HEK293 (cell line): ENCODE data around the gene NSD1.

Experiments
- CTCF ChIA-PET: fragments of 350-600 bp; formaldehyde crosslinking; extraction: SDS; loops from one replicate; lab custom pipeline; 2021; ENCODE audit warnings: antibody characterized with exemption; lab: Yijun Ruan, JAX
- POLR2A ChIA-PET: fragments of 300-600 bp; formaldehyde crosslinking; extraction: SDS; loops from one replicate; lab custom pipeline; 2020; ENCODE audit warnings: antibody characterized with exemption, inconsistent platforms; lab: Yijun Ruan, JAX
- H3K27ac ChIP-seq: fragments of 200-500 bp; sonication (Bioruptor generic); 2 replicates; pipeline ENCODE4 v1.5.1; 2014; ENCODE audit warnings: low read depth, low read length, control low read depth, inconsistent platforms; ENCODE audit errors: extremely low read depth
- H3K36me3 ChIP-seq, 2 experiments: fragments of 200-500 bp in 1 of 2; sonication (Bioruptor generic) in 1 of 2; 1 replicate in 1 of 2; 2 replicates in 1 of 2; pipeline ENCODE4 v1.5.1; 2014 to 2017; ENCODE audit warnings: inconsistent platforms in 2 of 2, low read length in 2 of 2; ENCODE audit not compliant: control insufficient read depth in 2 of 2, insufficient read depth in 1 of 2
- H3K4me1 ChIP-seq: fragments of 200-500 bp; sonication (Bioruptor generic); 2 replicates; pipeline ENCODE4 v1.5.1; 2014; ENCODE audit warnings: mild to moderate bottlenecking, low read length, inconsistent platforms; ENCODE audit not compliant: control insufficient read depth, insufficient read depth
- H3K4me3 ChIP-seq: 2 replicates; pipeline ENCODE4 v1.5.1; 2011; ENCODE audit warnings: low read depth, mild to moderate bottlenecking, control low read depth, low read length, moderate library complexity
- H3K9me3 ChIP-seq: fragments of 200-500 bp; sonication (Bioruptor generic); 2 replicates; pipeline ENCODE4 v1.5.1; 2014; ENCODE audit warnings: low read depth, low read length, inconsistent platforms; ENCODE audit not compliant: control insufficient read depth, insufficient read depth
- CTCF ChIP-seq: fragments of 450-650 bp; formaldehyde crosslinking; IDR thresholded peaks from 2 replicates; pipeline ENCODE4 v1.5.1; 2016; ENCODE audit warnings: missing biosample characterization, missing genetic modification characterization
- HOXA7 ChIP-seq: sonication (generic); formaldehyde crosslinking; IDR thresholded peaks from 2 replicates; pipeline ENCODE4 v1.8.1; 2022; ENCODE audit warnings: missing genetic modification reagents, borderline replicate concordance
- HOXC10 ChIP-seq: sonication (generic); formaldehyde crosslinking; IDR thresholded peaks from 2 replicates; pipeline ENCODE4 v1.8.1; 2023; ENCODE audit warnings: mild to moderate bottlenecking, missing genetic modification reagents
- KLF8 ChIP-seq: fragments of 450-650 bp; formaldehyde crosslinking; IDR thresholded peaks from 2 replicates; pipeline ENCODE4 v1.5.1; 2016; ENCODE audit warnings: missing biosample characterization, missing genetic modification characterization
- MEIS1 ChIP-seq: sonication (generic); formaldehyde crosslinking; IDR thresholded peaks from 2 replicates; pipeline ENCODE4 v1.8.1; 2022; ENCODE audit warnings: missing genetic modification reagents, mild to moderate bottlenecking, borderline replicate concordance
- PRDM4 ChIP-seq: fragments of 450-650 bp; formaldehyde crosslinking; IDR thresholded peaks from 2 replicates; pipeline ENCODE4 v1.5.1; 2017; ENCODE audit warnings: missing biosample characterization, missing genetic modification characterization
- SALL2 ChIP-seq: fragments of 450-650 bp; formaldehyde crosslinking; IDR thresholded peaks from 2 replicates; pipeline ENCODE4 v1.5.0; 2017; ENCODE audit warnings: missing biosample characterization, mild to moderate bottlenecking, missing genetic modification characterization, borderline replicate concordance
- ZBTB1 ChIP-seq: fragments of 450-650 bp; formaldehyde crosslinking; IDR thresholded peaks from 2 replicates; pipeline ENCODE4 v1.5.1; 2016; ENCODE audit warnings: missing biosample characterization, missing genetic modification characterization
- ZNF132 ChIP-seq: fragments of 450-650 bp; formaldehyde crosslinking; IDR thresholded peaks from 2 replicates; pipeline ENCODE4 v1.5.1; 2017; ENCODE audit warnings: missing biosample characterization, missing genetic modification characterization, borderline replicate concordance
- ZNF16 ChIP-seq: fragments of 450-650 bp; formaldehyde crosslinking; IDR thresholded peaks from 2 replicates; pipeline ENCODE4 v1.5.1; 2016; ENCODE audit warnings: low read depth, missing biosample characterization, missing genetic modification characterization
- ZNF169 ChIP-seq: fragments of 450-650 bp; formaldehyde crosslinking; IDR thresholded peaks from 2 replicates; pipeline ENCODE4 v1.5.1; 2016; ENCODE audit warnings: missing biosample characterization, missing genetic modification characterization
- ZNF202 ChIP-seq: fragments of 450-650 bp; formaldehyde crosslinking; IDR thresholded peaks from 2 replicates; pipeline ENCODE4 v1.5.1; 2016; ENCODE audit warnings: missing biosample characterization, missing genetic modification characterization, borderline replicate concordance
- ZNF239 ChIP-seq: fragments of 450-650 bp; formaldehyde crosslinking; IDR thresholded peaks from 2 replicates; pipeline ENCODE4 v1.5.1; 2016; ENCODE audit warnings: missing biosample characterization, missing genetic modification characterization
- ZNF248 ChIP-seq: fragments of 450-650 bp; formaldehyde crosslinking; IDR thresholded peaks from 2 replicates; pipeline ENCODE4 v1.5.1; 2017; ENCODE audit warnings: missing biosample characterization, missing genetic modification characterization
- ZNF341 ChIP-seq: fragments of 450-650 bp; formaldehyde crosslinking; IDR thresholded peaks from 2 replicates; pipeline ENCODE4; 2016; ENCODE audit warnings: low read depth, missing biosample characterization, missing genetic modification characterization
- ZNF416 ChIP-seq: fragments of 450-650 bp; formaldehyde crosslinking; IDR thresholded peaks from 2 replicates; pipeline ENCODE4 v1.5.1; 2016; ENCODE audit warnings: missing biosample characterization, missing genetic modification characterization
- ZNF433 ChIP-seq: fragments of 450-650 bp; formaldehyde crosslinking; IDR thresholded peaks from 2 replicates; pipeline ENCODE4 v1.5.1; 2016; ENCODE audit warnings: missing biosample characterization, missing genetic modification characterization, low read depth
- ZNF560 ChIP-seq: fragments of 450-650 bp; formaldehyde crosslinking; IDR thresholded peaks from 2 replicates; pipeline ENCODE4 v1.5.1; 2017; ENCODE audit warnings: missing biosample characterization, missing genetic modification characterization, borderline replicate concordance
- ZNF571 ChIP-seq: fragments of 450-650 bp; formaldehyde crosslinking; IDR thresholded peaks from 2 replicates; pipeline ENCODE4 v1.5.0; 2017; ENCODE audit warnings: missing biosample characterization, missing genetic modification characterization
- ZNF639 ChIP-seq: fragments of 450-650 bp; formaldehyde crosslinking; IDR thresholded peaks from 2 replicates; pipeline ENCODE4 v1.5.1; 2016; ENCODE audit warnings: missing biosample characterization, missing genetic modification characterization
- ZNF670 ChIP-seq: fragments of 450-650 bp; formaldehyde crosslinking; IDR thresholded peaks from 2 replicates; pipeline ENCODE4 v1.5.1; 2016; ENCODE audit warnings: missing biosample characterization, missing genetic modification characterization, low read depth
- ZNF768 ChIP-seq: fragments of 450-650 bp; formaldehyde crosslinking; IDR thresholded peaks from 2 replicates; pipeline ENCODE4 v1.5.1; 2018; ENCODE audit warnings: missing biosample characterization, mild to moderate bottlenecking, missing genetic modification characterization
- ZNF791 ChIP-seq: fragments of 450-650 bp; formaldehyde crosslinking; IDR thresholded peaks from 2 replicates; pipeline ENCODE4 v1.5.1; 2016; ENCODE audit warnings: missing biosample characterization, missing genetic modification characterization
- TF ChIP-seq, protein P1 (sequence below): fragments of 450-650 bp; formaldehyde crosslinking; IDR thresholded peaks from 2 replicates; pipeline ENCODE4 v1.5.1; 2017; ENCODE audit warnings: missing biosample characterization, missing genetic modification characterization

The NSD1 gene

GRCh38 chr5:177123789-177124485, 9.6 kb upstream of the NSD1 start:
- Histone ChIP-seq H3K27ac (no peak overlapping the region), H3K4me1 (no peaks in the 10 kb centered on the region), H3K9me3 (no peaks in the 10 kb centered on the region), H3K36me3 (no peaks in the 10 kb centered on the region)
- POLR2A ChIA-PET, result no interaction called here
- CTCF ChIA-PET, result interaction anchor here (0.5 kb wide), 1 partner anchor 345 kb away, joined by 3 read pairs; no protein-coding TSS in a partner anchor
- TF ChIP-seq ZNF416, result no peak
- no peak for TF ChIP-seq PRDM4
- no peak for TF ChIP-seq ZNF670 (tag by site-specific recombination)
- TF ChIP-seq ZNF433 (tag by site-specific recombination), result no peak
- TF ChIP-seq CTCF (tag by site-specific recombination), result no peak
- no peak for TF ChIP-seq ZNF768
- TF ChIP-seq ZNF169 (tag by site-specific recombination), result no peak
- no peak for TF ChIP-seq ZNF791 (tag by site-specific recombination)
- TF ChIP-seq ZNF202 (tag by site-specific recombination), result no peak
- no peak for TF ChIP-seq MEIS1 (CRISPR knock-in tag)
- TF ChIP-seq ZNF571, result no peak
- no peak for TF ChIP-seq HOXC10 (CRISPR knock-in tag)
- no peak for TF ChIP-seq ZNF132
- no peak for TF ChIP-seq ZNF239 (tag by site-specific recombination)
- TF ChIP-seq, protein P1, sequence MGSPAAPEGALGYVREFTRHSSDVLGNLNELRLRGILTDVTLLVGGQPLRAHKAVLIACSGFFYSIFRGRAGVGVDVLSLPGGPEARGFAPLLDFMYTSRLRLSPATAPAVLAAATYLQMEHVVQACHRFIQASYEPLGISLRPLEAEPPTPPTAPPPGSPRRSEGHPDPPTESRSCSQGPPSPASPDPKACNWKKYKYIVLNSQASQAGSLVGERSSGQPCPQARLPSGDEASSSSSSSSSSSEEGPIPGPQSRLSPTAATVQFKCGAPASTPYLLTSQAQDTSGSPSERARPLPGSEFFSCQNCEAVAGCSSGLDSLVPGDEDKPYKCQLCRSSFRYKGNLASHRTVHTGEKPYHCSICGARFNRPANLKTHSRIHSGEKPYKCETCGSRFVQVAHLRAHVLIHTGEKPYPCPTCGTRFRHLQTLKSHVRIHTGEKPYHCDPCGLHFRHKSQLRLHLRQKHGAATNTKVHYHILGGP (tag by site-specific recombination), result no peak
- no peak for TF ChIP-seq ZBTB1 (tag by site-specific recombination)
- no peak for TF ChIP-seq ZNF560 (tag by site-specific recombination)
- TF ChIP-seq, all 188 proteins: peak for 0
- no peak overlapping the region for H3K4me3 ChIP-seq

GRCh38 chr5:177124486-177124991, 9.0 kb upstream of the NSD1 start:
- Histone ChIP-seq H3K4me1 (no peaks in the 10 kb centered on the region), H3K27ac (no peak overlapping the region), H3K4me3 (no peak overlapping the region), H3K36me3 (no peaks in the 10 kb centered on the region), H3K9me3 (no peaks in the 10 kb centered on the region)
- ChIA-PET CTCF (interaction anchor here (0.5 kb wide), 1 partner anchor 346 kb away, joined by 3 read pairs; no protein-coding TSS in a partner anchor), POLR2A (no interaction called here)
- TF ChIP-seq KLF8 (tag by site-specific recombination) (no peak), HOXA7 (CRISPR knock-in tag) (no peak), ZNF639 (no peak), ZNF341 (tag by site-specific recombination) (peak; percentile 79), ZNF248 (tag by site-specific recombination) (no peak), ZNF16 (tag by site-specific recombination) (no peak), SALL2 (tag by site-specific recombination) (no peak)
